Superior temporal gyrus (tissue), 1 donor: Measurements from ENCODE around the gene HOTAIR.

ENCODE experiments used
- DNase-seq: peaks from one replicate; pipeline ENCODE4 v3.0.0-alpha.2; 2016; ENCODE audit errors: extremely low spot score

Gene HOTAIR

DNA sequence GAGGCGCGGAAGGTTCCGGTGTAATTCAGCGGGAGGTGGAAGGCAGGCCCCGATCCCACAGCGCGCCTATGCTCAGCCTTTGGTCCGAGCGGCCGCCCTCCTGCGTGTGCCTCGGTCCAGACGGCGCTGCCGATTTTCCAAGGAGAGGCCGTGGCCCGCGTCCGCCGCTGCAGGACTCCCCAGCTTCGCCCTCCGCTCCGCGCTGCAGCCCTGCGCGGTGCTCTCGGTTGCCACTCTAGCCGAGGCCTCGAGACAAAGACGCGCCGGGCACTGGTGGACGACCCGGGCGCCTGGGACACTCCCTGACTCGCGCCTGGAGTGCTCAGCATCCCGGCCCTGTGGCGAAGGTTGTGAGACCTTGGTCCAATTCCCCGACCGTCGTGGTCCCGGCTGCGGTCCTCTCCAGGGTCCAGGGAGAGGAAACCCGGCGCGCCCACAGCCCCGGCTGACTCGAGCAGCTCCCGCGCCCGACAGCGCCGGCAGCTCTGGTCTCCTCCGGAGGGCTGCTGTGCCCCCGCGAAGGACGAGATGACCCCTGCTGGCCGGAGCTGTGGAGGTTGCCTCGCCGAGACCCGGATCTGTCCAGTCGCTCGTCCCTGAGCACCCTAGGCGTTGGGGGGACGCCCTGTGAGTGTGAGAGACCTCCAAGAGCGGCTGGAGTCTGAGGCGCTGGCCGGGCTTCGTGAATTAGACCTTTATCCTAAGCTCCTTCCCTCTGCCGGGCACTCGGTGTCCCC, 13.6 kb downstream of the HOTAIR start:
- DNase-seq, result no peak

DNA sequence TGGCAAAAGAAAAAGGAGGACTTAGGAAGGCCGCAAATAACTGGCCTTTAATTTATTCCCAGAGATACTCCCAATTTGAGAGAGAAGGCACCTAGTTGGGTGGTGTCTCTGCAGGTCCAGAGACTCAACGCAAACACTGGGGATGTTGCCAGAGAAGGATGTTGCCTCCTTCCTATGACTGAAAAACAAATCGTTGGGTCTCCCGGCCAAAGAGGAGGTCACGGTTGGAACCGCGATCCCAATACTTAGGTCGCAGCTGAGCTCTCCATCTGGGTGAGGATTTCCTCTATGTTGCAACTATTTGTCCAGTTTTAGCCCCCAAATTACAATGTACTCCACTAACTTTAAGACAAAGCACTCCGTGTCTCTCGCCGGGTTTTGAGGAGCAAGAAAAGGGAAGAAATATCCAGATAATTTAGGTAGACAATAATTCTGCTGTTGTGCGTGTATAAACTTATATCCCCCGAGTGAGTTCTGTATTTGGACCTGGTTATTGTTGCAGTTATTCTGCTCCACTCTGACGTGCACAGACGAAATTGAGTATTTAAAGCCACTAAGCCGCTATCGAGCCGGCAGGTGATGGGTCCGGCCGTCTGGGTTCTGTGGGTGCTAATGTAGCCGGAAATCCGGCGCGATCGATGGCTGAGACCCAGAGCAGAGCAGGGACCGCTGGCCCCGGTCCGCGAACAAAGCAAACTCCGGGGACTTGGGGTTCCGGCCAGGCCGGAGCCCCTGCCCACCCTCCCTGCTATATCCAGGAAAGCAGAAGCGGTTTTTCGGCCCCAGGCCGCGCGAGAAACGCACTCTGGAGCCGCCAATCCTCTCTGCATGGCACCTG, 14.3 kb downstream of the HOTAIR start:
- DNase-seq, result no peak

DNA sequence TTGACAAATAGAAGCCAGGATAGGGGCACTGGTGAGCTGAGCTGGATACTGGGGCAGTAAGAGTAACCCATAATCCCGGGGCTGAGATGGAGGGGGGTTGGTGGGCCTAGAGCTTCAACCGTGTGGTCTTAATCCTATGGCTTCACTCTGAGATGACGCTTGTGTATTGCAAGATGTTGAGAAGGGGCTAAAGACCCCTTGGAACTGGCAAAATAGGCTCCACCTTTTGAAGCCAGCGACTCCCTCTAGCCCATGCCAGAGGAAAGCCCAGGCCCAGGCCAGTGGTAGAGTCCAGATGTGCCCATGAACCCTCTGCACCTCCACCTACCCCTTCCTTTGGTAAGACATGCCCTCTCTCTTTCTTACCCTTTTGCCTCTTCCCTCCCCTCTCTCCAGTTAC, 15.4 kb downstream of the HOTAIR start:
- DNase-seq, result no peak

GRCh38 chr12:53958128-53958527, 16.6 kb downstream of the HOTAIR start:
- no peak for DNase-seq

- no peak for DNase-seq
These were observed 17.7 kb downstream of the HOTAIR start for GRCh38 chr12:53956914-53957536.

GRCh38 chr12:53956251-53956887, 18.4 kb downstream of the HOTAIR start:
- no peak for DNase-seq

- no peak for DNase-seq
These were observed 18.9 kb downstream of the HOTAIR start for GRCh38 chr12:53955776-53956250.

GRCh38 chr12:53955036-53955775, 19.5 kb downstream of the HOTAIR start:
- DNase-seq, result no peak

- no peak for DNase-seq
These were observed 20.1 kb downstream of the HOTAIR start, which contains the start of gene HOXC12 for GRCh38 chr12:53954694-53955035. HOXC12 (plus strand) TSS chr12:53954903; CDS start chr12:53954930, 27 bp downstream.

GRCh38 chr12:53953831-53954693, 20.7 kb downstream of the HOTAIR start:
- no peak for DNase-seq

DNA sequence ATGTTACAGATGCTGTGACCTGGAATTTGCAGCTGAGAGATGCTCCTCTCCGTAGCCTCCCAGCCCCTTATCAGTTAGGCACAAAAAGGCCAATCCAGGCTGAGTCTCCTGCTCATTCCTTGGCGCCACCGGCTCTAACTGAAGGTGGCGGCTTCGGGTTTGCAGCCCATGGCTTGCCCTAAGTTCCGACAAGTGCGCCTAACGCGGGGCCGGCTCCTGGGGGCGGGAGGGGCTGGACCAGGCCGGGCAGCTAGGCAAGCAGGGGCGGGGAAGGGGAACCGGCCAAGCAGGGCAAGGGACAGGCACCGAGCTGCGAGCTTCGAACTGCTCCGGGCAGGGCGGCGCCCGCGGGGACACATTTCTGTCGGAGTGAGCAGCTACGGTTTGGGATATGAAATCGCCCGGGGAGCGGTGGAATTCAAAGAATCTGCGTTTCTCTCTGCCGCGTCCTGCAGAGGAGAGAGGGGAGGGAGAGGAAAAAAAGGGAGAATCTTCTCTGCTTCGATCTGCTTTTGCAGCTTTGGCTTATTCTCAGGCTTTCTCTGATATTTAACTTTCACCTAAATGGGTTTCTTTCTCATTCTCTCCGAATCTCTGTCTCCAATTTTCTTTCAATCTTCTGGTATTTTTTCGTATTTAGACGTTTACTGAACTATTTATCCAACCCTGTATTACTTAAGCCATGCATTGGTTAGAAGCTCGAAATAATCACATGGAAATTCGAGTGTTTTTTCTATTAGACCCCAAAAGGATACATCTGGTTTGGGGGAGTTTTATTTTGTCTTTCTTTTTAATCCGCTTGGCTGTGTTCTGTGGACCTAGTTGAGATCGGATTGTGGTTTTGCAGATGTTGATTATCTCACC, 21.7 kb downstream of the HOTAIR start:
- DNase-seq, result no peak

GRCh38 chr12:53952335-53952694, 22.4 kb downstream of the HOTAIR start:
- no peak for DNase-seq

GRCh38 chr12:53951577-53952334, 23.0 kb downstream of the HOTAIR start:
- DNase-seq, result no peak

DNA sequence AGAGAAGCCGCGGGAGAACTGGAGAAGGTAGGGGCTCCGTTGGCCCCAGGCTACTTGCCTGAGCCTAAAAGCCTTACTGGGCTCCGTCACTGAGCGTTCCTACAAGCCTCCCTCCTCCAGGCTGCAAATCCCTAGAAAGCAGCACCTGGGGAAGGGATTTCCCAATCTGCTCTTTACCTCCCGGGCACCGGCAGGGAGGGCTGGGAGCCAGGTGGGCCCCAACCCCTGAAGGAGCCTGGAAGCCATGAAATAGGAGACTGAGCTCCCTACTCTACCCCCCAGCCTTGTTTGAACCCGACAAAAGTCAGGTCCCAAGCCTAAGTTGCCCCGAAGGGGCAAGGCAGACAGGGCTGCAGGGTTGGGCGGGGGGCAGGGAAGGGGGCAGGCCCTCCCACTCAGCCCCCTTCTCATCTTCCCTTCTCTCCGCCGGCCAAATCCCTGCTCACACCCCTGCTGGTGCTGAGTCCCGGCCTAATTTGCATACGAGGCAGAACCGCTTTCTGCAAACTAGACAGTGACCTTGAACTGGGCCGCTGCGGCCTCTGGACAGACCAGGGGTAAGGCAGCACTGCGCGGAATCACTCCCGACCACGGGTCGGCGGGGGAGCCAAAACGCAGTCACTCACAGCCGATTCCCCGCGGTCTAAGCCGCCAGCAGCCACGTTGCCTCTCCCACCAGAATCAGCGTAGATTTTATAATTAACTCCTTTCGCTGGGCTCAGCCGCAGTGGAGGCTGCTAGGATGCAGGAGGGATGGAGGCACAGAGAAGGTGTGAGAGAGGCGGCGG, 23.8 kb downstream of the HOTAIR start:
- DNase-seq, result no peak

GRCh38 chr12:53950437-53950773, 24.3 kb downstream of the HOTAIR start:
- no peak for DNase-seq

- no peak for DNase-seq
These were observed 24.9 kb downstream of the HOTAIR start for GRCh38 chr12:53949631-53950436.
